ENCODE measurements around the gene RPH3AL. TPM values are rescaled to one million over a fixed set of nuclear protein-coding genes. Genes with fewer than 3 reads are reported as not detected.

RPH3AL gene
- total and polyA plus RNA-seq, 12 donors = 3.6 to 11.1 (median 6.0) TPM

DNA sequence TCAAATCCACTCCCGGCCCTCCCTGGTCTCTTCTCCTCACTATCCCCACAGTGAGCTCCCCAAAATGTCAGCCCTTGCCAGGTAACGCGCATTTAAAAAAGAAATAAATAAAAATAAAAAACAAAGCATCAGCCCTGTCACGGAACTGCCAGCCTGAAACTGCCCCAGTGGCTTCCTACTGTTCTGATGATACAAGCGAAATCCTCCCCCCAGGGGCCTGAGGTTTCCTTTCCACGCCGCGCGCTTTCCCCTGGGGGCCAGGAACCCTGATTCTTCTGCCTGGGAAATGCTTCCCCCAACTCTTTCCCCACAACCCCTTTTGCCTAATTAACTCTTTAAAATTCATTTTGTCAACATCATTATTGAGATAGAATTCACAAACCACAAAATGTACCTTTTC lies 12.2 kb upstream of the RPH3AL start:
- peaks cover 0 to 14% (median 6%) of the 10 kb centered on the region in 11 donors for H3K9me3 ChIP-seq
- 63 to 66% methylated on average over 9 of the region's 9 CpGs for WGBS, 2 donors
- no peak overlapping the region for H3K27ac ChIP-seq
- peaks cover 0 to 5% (median 0%) of the 10 kb centered on the region in 9 donors for H3K4me1 ChIP-seq
- no peak overlapping the region for H3K4me3 ChIP-seq
- DNase-seq = no peak
- TF ChIP-seq, protein P1, sequence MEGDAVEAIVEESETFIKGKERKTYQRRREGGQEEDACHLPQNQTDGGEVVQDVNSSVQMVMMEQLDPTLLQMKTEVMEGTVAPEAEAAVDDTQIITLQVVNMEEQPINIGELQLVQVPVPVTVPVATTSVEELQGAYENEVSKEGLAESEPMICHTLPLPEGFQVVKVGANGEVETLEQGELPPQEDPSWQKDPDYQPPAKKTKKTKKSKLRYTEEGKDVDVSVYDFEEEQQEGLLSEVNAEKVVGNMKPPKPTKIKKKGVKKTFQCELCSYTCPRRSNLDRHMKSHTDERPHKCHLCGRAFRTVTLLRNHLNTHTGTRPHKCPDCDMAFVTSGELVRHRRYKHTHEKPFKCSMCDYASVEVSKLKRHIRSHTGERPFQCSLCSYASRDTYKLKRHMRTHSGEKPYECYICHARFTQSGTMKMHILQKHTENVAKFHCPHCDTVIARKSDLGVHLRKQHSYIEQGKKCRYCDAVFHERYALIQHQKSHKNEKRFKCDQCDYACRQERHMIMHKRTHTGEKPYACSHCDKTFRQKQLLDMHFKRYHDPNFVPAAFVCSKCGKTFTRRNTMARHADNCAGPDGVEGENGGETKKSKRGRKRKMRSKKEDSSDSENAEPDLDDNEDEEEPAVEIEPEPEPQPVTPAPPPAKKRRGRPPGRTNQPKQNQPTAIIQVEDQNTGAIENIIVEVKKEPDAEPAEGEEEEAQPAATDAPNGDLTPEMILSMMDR (IDR thresholded peaks at IDR 0.05) = no peak
- intact Hi-C loops (cut with DNase I) = no loop called here
- ATAC-seq = peak in 1 of 8 donors; percentile 39
- no peaks in the 10 kb centered on the region for H3K36me3 ChIP-seq
- no peaks in the 10 kb centered on the region for H3K27me3 ChIP-seq

DNA sequence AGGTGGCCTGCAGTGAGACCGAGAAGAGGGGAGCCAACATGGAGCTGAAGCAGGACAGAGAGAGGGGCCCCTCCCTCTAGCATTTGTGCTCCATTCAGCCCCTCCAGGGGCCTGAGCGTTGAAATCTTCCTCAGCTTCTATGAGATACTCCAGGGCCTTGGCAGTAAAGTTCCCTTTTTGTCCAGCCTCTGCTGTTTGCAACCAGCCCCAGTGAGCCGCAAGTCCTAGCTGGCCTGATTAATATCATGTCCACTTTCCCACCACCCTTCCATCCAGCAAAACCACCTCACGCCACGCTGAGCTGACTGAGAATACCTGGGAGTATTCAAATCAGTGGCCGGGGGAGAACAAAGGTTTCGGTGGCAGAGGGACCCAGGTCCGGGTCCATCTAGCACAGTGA lies 11.7 kb upstream of the RPH3AL start:
- DNase-seq (no peak), ATAC-seq (peak in 2 of 8 donors; percentile 51 to 67)
- H3K9me3 ChIP-seq = peaks cover 0 to 14% (median 6%) of the 10 kb centered on the region in 11 donors
- no peak overlapping the region for H3K27ac ChIP-seq
- no peaks in the 10 kb centered on the region for H3K27me3 ChIP-seq
- H3K4me3 ChIP-seq = no peak overlapping the region
- H3K36me3 ChIP-seq = no peaks in the 10 kb centered on the region
- TF ChIP-seq, protein P1 (IDR thresholded peaks at IDR 0.05) = no peak
- H3K4me1 ChIP-seq = peaks cover 0 to 5% (median 0%) of the 10 kb centered on the region in 9 donors
- WGBS, 2 donors = 61 to 64% methylated on average over 8 of the region's 8 CpGs
- intact Hi-C loops (cut with DNase I) = no loop called here

DNA sequence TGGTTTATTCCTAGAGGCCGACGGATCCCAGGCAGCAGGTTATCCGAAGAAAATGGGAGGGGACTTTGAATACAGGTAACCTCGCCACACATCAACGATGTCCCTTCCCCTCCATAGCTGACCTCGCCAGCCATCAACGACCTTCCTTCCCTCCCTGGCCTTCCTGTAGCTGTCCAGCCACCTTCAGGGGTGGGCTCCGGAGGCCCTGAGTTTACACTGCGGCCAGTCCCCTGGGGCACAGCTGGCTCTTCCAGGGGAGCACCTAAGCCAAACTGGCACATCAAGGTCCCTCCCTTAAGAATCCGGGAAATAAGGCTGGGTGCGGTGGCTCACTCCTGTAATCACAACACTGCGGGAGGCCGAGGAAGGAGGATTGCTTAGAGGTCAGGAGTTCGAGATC lies 10.1 kb upstream of the RPH3AL start:
- TF ChIP-seq, protein P1 (IDR thresholded peaks at IDR 0.05) = no peak

DNA sequence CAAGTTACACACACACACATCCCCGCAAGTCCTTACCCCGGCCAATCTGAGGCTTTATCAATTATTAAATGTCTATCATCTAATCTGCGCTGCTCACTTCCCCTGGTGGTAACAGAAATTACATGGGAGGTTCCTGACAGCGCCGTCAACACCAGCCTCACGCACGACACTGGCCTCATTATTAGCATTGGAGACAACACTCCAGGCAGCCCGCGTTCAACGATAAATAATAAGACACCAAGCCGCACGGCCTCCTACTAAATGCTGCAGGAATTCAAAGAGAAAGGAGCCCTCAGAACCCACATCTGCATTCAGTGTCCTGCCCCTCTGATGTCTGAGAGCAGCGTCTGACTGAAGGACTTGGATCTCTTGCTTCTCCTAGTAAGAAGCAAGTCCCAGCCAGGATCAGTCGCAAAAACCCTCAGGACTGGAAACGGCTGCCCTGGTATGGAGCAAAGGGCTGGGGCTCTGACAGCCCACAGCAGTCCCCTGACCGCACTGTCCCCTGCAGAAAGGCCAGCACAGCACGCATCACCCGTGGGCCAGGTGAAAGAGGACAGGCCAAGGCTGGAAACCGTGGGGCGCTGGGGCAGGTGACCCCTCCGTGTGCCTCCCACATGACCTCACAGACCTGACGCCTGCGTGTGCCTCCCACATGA lies 7.6 kb upstream of the RPH3AL start:
- no peaks in the 10 kb centered on the region for H3K9me3 ChIP-seq
- no peak overlapping the region for H3K27ac ChIP-seq
- no peaks in the 10 kb centered on the region for H3K36me3 ChIP-seq
- WGBS, 2 donors = 69 to 71% methylated on average over 22 of the region's 23 CpGs
- intact Hi-C loops (cut with DNase I) = no loop called here
- no peak overlapping the region for H3K4me3 ChIP-seq
- ATAC-seq (no peak), DNase-seq (no peak)
- no peaks in the 10 kb centered on the region for H3K27me3 ChIP-seq
- H3K4me1 ChIP-seq = peaks cover 0 to 12% (median 5%) of the 10 kb centered on the region in 9 donors
- TF ChIP-seq, protein P1 (IDR thresholded peaks at IDR 0.05) = no peak

More for the DNA sequence above, 10.1 kb upstream of the RPH3AL start:
- intact Hi-C loops (cut with DNase I) = no loop called here
- Histone ChIP-seq H3K36me3 (no peaks in the 10 kb centered on the region), H3K9me3 (peaks cover 0 to 2% (median 0%) of the 10 kb centered on the region in 11 donors), H3K27me3 (no peaks in the 10 kb centered on the region), H3K4me1 (peaks cover 0 to 7% (median 1%) of the 10 kb centered on the region in 9 donors), H3K27ac (no peak overlapping the region), H3K4me3 (no peak overlapping the region)
- 94 to 96% methylated on average over 14 of the region's 14 CpGs for WGBS, 2 donors
- no peak for DNase-seq
- ATAC-seq = no peak

All from heart right ventricle (tissue), 16 donors.